H1 (cell line): ENCODE results near the gene NAGLU. TPM values are rescaled to one million over a fixed set of nuclear protein-coding genes. Genes with fewer than 3 reads are reported as not detected.

Experiments
- BACH1 ChIP-seq: IDR thresholded peaks from 2 replicates; pipeline ENCODE4 v1.6.1; 2012; ENCODE audit warnings: low read length, improper control_type of control experiment
- BRCA1 ChIP-seq: IDR thresholded peaks from 2 replicates; pipeline ENCODE4 v1.6.1; 2012; ENCODE audit warnings: low read depth, low read length, improper control_type of control experiment
- CTBP2 ChIP-seq: IDR thresholded peaks from 2 replicates; pipeline ENCODE4 v1.7.0; 2011; ENCODE audit warnings: borderline replicate concordance, mild to moderate bottlenecking, moderate library complexity, mixed read lengths, low read length; ENCODE audit not compliant: insufficient read depth, insufficient read length
- CTCF ChIP-seq, 3 experiments: IDR thresholded peaks; 1 replicate in 2 of 3; 2 replicates in 1 of 3; pipeline versions ENCODE4 v1.5.1 to v1.6.1; 2011; ENCODE audit warnings: low read length in 3 of 3, mild to moderate bottlenecking in 3 of 3, inconsistent platforms in 2 of 3, low read depth in 1 of 3, moderate library complexity in 1 of 3; ENCODE audit not compliant: insufficient read depth in 1 of 3; ENCODE audit errors: control extremely low read depth in 1 of 3
- E2F6 ChIP-seq: IDR thresholded peaks from 2 replicates; pipeline ENCODE4 v1.6.1; 2012; ENCODE audit warnings: inconsistent platforms
- EP300 ChIP-seq, 2 experiments: IDR thresholded peaks; 1 replicate in 1 of 2; 2 replicates in 1 of 2; pipeline ENCODE4 v1.6.1; 2011 to 2012; ENCODE audit warnings: low read depth in 2 of 2, low read length in 2 of 2, mild to moderate bottlenecking in 2 of 2, borderline replicate concordance in 1 of 2, inconsistent platforms in 1 of 2, moderate library complexity in 1 of 2
- FOSL1 ChIP-seq: IDR thresholded peaks from 2 replicates; pipeline ENCODE4 v1.6.1; 2011; ENCODE audit warnings: mild to moderate bottlenecking, low read depth, low read length, moderate library complexity; ENCODE audit not compliant: insufficient read depth
- GABPA ChIP-seq: IDR thresholded peaks from 2 replicates; pipeline ENCODE4 v1.6.1; 2011; ENCODE audit warnings: mild to moderate bottlenecking, low read length, moderate library complexity, borderline replicate concordance; ENCODE audit not compliant: insufficient read depth
- HDAC2 ChIP-seq, 2 experiments: fragments of 300-600 bp in 1 of 2; sonication (generic) in 1 of 2; IDR thresholded peaks; 2 replicates each; pipeline ENCODE4 v1.6.1; 2011 to 2012; ENCODE audit warnings: low read depth in 2 of 2, low read length in 2 of 2, mild to moderate bottlenecking in 2 of 2, moderate library complexity in 2 of 2, borderline replicate concordance in 1 of 2, inconsistent platforms in 1 of 2
- KDM5A ChIP-seq: fragments of 200-600 bp; IDR thresholded peaks from 2 replicates; pipeline ENCODE4 v1.7.1; 2012; ENCODE audit warnings: mild to moderate bottlenecking, low read length, inconsistent platforms, mixed read lengths
- PHF8 ChIP-seq: fragments of 200-600 bp; sonication (generic); conservative IDR thresholded peaks from 2 replicates; pipeline ENCODE4 v1.7.1; 2012; ENCODE audit warnings: low read depth, mild to moderate bottlenecking, inconsistent platforms, low read length, moderate library complexity
- RBBP5 ChIP-seq: IDR thresholded peaks from 2 replicates; pipeline ENCODE4 v1.7.1; 2012; ENCODE audit warnings: low read depth, mild to moderate bottlenecking, inconsistent platforms, low read length, moderate library complexity, borderline replicate concordance
- SAP30 ChIP-seq: fragments of 300-600 bp; sonication (generic); IDR thresholded peaks from 2 replicates; pipeline ENCODE4 v1.7.1; 2012; ENCODE audit warnings: low read length, moderate library complexity, mild to moderate bottlenecking, inconsistent platforms; ENCODE audit not compliant: insufficient read depth, insufficient replicate concordance
- SIN3A ChIP-seq, 2 experiments: IDR thresholded peaks in 1 of 2; conservative IDR thresholded peaks in 1 of 2; 2 replicates each; pipeline ENCODE4 v1.6.1; 2011 to 2012; ENCODE audit warnings: low read length in 2 of 2, improper control_type of control experiment in 1 of 2, low read depth in 1 of 2, mild to moderate bottlenecking in 1 of 2
- TAF7 ChIP-seq: optimal IDR thresholded peaks from 2 replicates; pipeline ENCODE3; 2011; ENCODE audit warnings: low read depth, mild to moderate bottlenecking, inconsistent platforms, low read length, moderate library complexity, borderline replicate concordance
- TCF12 ChIP-seq: IDR thresholded peaks from 2 replicates; pipeline ENCODE4 v1.6.1; 2011; ENCODE audit warnings: low read depth, mild to moderate bottlenecking, low read length
- TEAD4 ChIP-seq: IDR thresholded peaks from 2 replicates; pipeline ENCODE4 v1.6.1; 2012; ENCODE audit warnings: low read depth, low read length, inconsistent platforms, mixed read lengths
- YY1 ChIP-seq: IDR thresholded peaks from 2 replicates; pipeline ENCODE4 v1.6.1; 2011; ENCODE audit warnings: low read depth, mild to moderate bottlenecking, low read length
- polyA plus RNA-seq, 7 experiments: library from polyadenylated mRNA; depleted of rRNA in 3 of 7; stranded (reverse) in 5 of 7; unstranded in 2 of 7; fragments of >200 nt in 5 of 7; fragments of 200-250 nt in 2 of 7; gene quantifications; 1 replicate in 5 of 7; 2 replicates in 1 of 7; 4 replicates in 1 of 7; pipeline versions ENCODE4 v1.2.1 to v1.2.3, GENCODE V29; 2011 to 2013; ENCODE audit warnings: missing spikeins in 2 of 7, mixed read lengths in 2 of 7
- total RNA-seq: library from RNA; stranded (reverse); fragmentation: NEBNext Ultra II Directional; extraction: Animal tissue kit (Norgen Biotek cat#: 25700); gene quantifications from 2 replicates; pipeline ENCODE4 v1.2.1, GENCODE V29; 2021
- TF ChIP-seq, protein P1 (sequence below): IDR thresholded peaks from 2 replicates; pipeline ENCODE4 v1.6.1; 2011; ENCODE audit warnings: low read depth, mild to moderate bottlenecking, low read length; ENCODE audit not compliant: insufficient read depth

NAGLU gene
- total and polyA plus RNA-seq, 2 of the 8 experiments (the other 6 are each of a cell fraction or from before 2014, with no cell fraction given), result 21.3 to 21.6 TPM

DNA sequence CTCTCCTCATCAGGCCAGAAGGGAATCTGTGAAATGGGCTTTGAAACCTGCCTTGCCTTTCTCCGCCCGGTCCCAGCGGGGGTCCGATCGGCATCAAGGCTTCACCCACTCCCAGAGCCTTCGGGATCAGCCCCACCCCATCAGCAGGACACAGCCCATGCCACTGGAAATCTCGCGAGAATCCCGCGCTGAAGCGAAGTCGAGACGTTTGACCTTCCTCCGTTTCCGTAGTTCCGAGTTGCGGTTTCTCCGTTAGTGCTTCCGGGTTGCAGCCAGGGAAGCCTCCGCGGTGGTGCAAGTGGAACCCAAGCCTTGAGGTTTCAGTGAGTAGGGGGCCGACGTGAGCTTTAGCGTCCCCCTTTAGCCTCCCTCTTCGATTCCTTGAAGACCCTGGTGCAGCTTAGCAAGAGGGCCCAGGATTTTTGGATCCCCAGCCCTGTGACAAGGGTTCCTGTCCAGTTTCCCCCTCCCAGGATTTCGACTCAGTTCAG lies 25.9 kb downstream of the NAGLU start, which contains the start of gene COASY (continued):
- peak; percentile 68 for TF ChIP-seq TAF7
- TF ChIP-seq SAP30, result peak; percentile 67
- peak; percentile 98 for TF ChIP-seq SIN3A (conservative IDR thresholded peaks at IDR 0.05 in 1 of 2, IDR thresholded peaks at IDR 0.05 in 1 of 2; ENCODE audit: low read depth in 1 of 2, low read length in 2 of 2)
- TF ChIP-seq, protein P1, sequence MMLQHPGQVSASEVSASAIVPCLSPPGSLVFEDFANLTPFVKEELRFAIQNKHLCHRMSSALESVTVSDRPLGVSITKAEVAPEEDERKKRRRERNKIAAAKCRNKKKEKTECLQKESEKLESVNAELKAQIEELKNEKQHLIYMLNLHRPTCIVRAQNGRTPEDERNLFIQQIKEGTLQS, result no peak
- no peak for TF ChIP-seq CTBP2
- peak; percentile 73; the same call in 1 of the 2 replicates for TF ChIP-seq RBBP5
- TF ChIP-seq YY1, result 0 out of 2 replicates have a peak, but pooled peaks have one; percentile 25
- TF ChIP-seq TEAD4, result no peak
- TF ChIP-seq BRCA1, result peak; percentile 98
- no peak for TF ChIP-seq CTCF (IDR thresholded peaks at IDR 0.05; ENCODE audit: control extremely low read depth in 1 of 3, insufficient read depth in 1 of 3, low read depth in 1 of 3, low read length in 3 of 3)
- no peak for TF ChIP-seq FOSL1
- TF ChIP-seq BACH1, result 0 out of 2 replicates have a peak, but pooled peaks have one; percentile 51
- TF ChIP-seq GABPA, result peak; percentile 84; the same call in 1 of the 2 replicates
- TF ChIP-seq PHF8, result peak; percentile 63; the same call in 1 of the 2 replicates
- TF ChIP-seq TCF12, result 0 out of 2 replicates have a peak, but pooled peaks have one; percentile 9
- peak; percentile 12; the same call in 1 of the 2 replicates for TF ChIP-seq E2F6
- TF ChIP-seq EP300 (IDR thresholded peaks at IDR 0.05; ENCODE audit: borderline replicate concordance in 1 of 2, low read depth in 2 of 2, low read length in 2 of 2), result peak in 1 of 2 experiments; percentile 50; a peak in 1 of 3 replicates
- peak; percentile 68 for TF ChIP-seq KDM5A
- TF ChIP-seq HDAC2 (IDR thresholded peaks at IDR 0.05; ENCODE audit: borderline replicate concordance in 1 of 2, low read depth in 2 of 2, low read length in 2 of 2), result peak in 1 of 2 experiments; percentile 52; a peak in 1 of 4 replicates
